ENCODE measurements around the gene ATP6AP1.

ATP6AP1 gene

GRCh38 chrX:154439841-154440240 is 11.4 kb downstream of the ATP6AP1 start:
- no peak for TF ChIP-seq EZH2phosphoT487 (conservative IDR thresholded peaks at IDR 0.05; ENCODE audit: low read length)
- TF ChIP-seq CTCF (IDR thresholded peaks at IDR 0.05; ENCODE audit: insufficient read depth, low read length, poor library complexity, severe bottlenecking) = no peak
- Histone ChIP-seq H3K4me3 (ENCODE audit: insufficient read depth, low read length, poor library complexity, severe bottlenecking) (no peak overlapping the region), H3K27ac (ENCODE audit: low read depth, low read length) (no peak overlapping the region), H3K9me3 (ENCODE audit: insufficient read depth, low read length) (no peaks in the 10 kb centered on the region), H3K36me3 (ENCODE audit: low read length) (no peaks in the 10 kb centered on the region), H3K9me2 (replicated peaks; ENCODE audit: insufficient read depth, low read length) (no peaks in the 10 kb centered on the region), H4K20me1 (ENCODE audit: low read depth, low read length) (no peaks in the 10 kb centered on the region), H3K27me3 (ENCODE audit: low read length) (no peaks in the 10 kb centered on the region), H3K79me2 (ENCODE audit: insufficient read depth, low read length) (peaks cover 15% of the 10 kb centered on the region), H3K4me2 (ENCODE audit: low read depth, low read length, poor library complexity, severe bottlenecking) (no peak overlapping the region), H3K9ac (ENCODE audit: low read length) (no peak overlapping the region), H3F3A (ENCODE audit: insufficient read depth) (peaks cover 10% of the 10 kb centered on the region; the same call in 1 of the 2 replicates), H2AFZ (ENCODE audit: low read depth, low read length, severe bottlenecking) (no peak overlapping the region)

GRCh38 chrX:154440623-154441357 is 12.3 kb downstream of the ATP6AP1 start:
- Histone ChIP-seq H3K4me2 (ENCODE audit: low read depth, low read length, poor library complexity, severe bottlenecking) (no peak overlapping the region), H3F3A (ENCODE audit: insufficient read depth) (peaks cover 10% of the 10 kb centered on the region; the same call in 1 of the 2 replicates), H3K9me2 (replicated peaks; ENCODE audit: insufficient read depth, low read length) (no peaks in the 10 kb centered on the region), H3K9ac (ENCODE audit: low read length) (no peak overlapping the region), H3K27ac (ENCODE audit: low read depth, low read length) (no peak overlapping the region), H3K27me3 (ENCODE audit: low read length) (no peaks in the 10 kb centered on the region), H2AFZ (ENCODE audit: low read depth, low read length, severe bottlenecking) (no peak overlapping the region), H3K79me2 (ENCODE audit: insufficient read depth, low read length) (peaks cover 15% of the 10 kb centered on the region), H3K36me3 (ENCODE audit: low read length) (no peaks in the 10 kb centered on the region), H3K9me3 (ENCODE audit: insufficient read depth, low read length) (no peaks in the 10 kb centered on the region), H3K4me3 (ENCODE audit: insufficient read depth, low read length, poor library complexity, severe bottlenecking) (no peak overlapping the region), H4K20me1 (ENCODE audit: low read depth, low read length) (no peaks in the 10 kb centered on the region)
- TF ChIP-seq CTCF (IDR thresholded peaks at IDR 0.05; ENCODE audit: insufficient read depth, low read length, poor library complexity, severe bottlenecking) (no peak), EZH2phosphoT487 (conservative IDR thresholded peaks at IDR 0.05; ENCODE audit: low read length) (no peak)

GRCh38 chrX:154441564-154441963 is 13.1 kb downstream of the ATP6AP1 start:
- H3K79me2 ChIP-seq (ENCODE audit: insufficient read depth, low read length) = peaks cover 15% of the 10 kb centered on the region
- H3K4me2 ChIP-seq (ENCODE audit: low read depth, low read length, poor library complexity, severe bottlenecking) = no peak overlapping the region
- no peak overlapping the region for H3K27ac ChIP-seq (ENCODE audit: low read depth, low read length)
- no peaks in the 10 kb centered on the region for H3K36me3 ChIP-seq (ENCODE audit: low read length)
- no peak overlapping the region for H3K4me3 ChIP-seq (ENCODE audit: insufficient read depth, low read length, poor library complexity, severe bottlenecking)
- H2AFZ ChIP-seq (ENCODE audit: low read depth, low read length, severe bottlenecking) = no peak overlapping the region
- H3K9me3 ChIP-seq (ENCODE audit: insufficient read depth, low read length) = no peaks in the 10 kb centered on the region
- H3K9ac ChIP-seq (ENCODE audit: low read length) = no peak overlapping the region
- no peaks in the 10 kb centered on the region for H3K27me3 ChIP-seq (ENCODE audit: low read length)
- no peaks in the 10 kb centered on the region for H3K9me2 ChIP-seq (replicated peaks; ENCODE audit: insufficient read depth, low read length)
- H3F3A ChIP-seq (ENCODE audit: insufficient read depth) = 0 out of 2 replicates have a peak, but pooled peaks cover 5% of the 10 kb centered on the region
- H4K20me1 ChIP-seq (ENCODE audit: low read depth, low read length) = no peaks in the 10 kb centered on the region
- TF ChIP-seq EZH2phosphoT487 (conservative IDR thresholded peaks at IDR 0.05; ENCODE audit: low read length) (no peak), CTCF (IDR thresholded peaks at IDR 0.05; ENCODE audit: insufficient read depth, low read length, poor library complexity, severe bottlenecking) (no peak)
